HEK293 (cell line): Measurements from ENCODE around the gene ITGB2.
A peak's percentile ranks its signal among the peaks of the same experiment; 100 is the strongest.

ENCODE experiments used
- AEBP2 ChIP-seq: fragments of 450-650 bp; formaldehyde crosslinking; IDR thresholded peaks from 2 replicates; pipeline ENCODE4 v1.5.1; 2016; ENCODE audit warnings: missing biosample characterization, missing genetic modification characterization, borderline replicate concordance
- BCL11A ChIP-seq: fragments of 450-650 bp; formaldehyde crosslinking; IDR thresholded peaks from 2 replicates; pipeline ENCODE4 v1.5.1; 2016; ENCODE audit warnings: low read depth, missing biosample characterization, missing genetic modification characterization
- EGR2 ChIP-seq: fragments of 450-650 bp; formaldehyde crosslinking; IDR thresholded peaks from 2 replicates; pipeline ENCODE4 v1.5.1; 2016; ENCODE audit warnings: low read depth, missing biosample characterization, missing genetic modification characterization
- KLF10 ChIP-seq: fragments of 450-650 bp; IDR thresholded peaks from 2 replicates; pipeline ENCODE4 v1.5.1; 2018; ENCODE audit warnings: missing biosample characterization, mild to moderate bottlenecking, missing genetic modification characterization
- PRDM2 ChIP-seq: fragments of 450-650 bp; formaldehyde crosslinking; IDR thresholded peaks from 2 replicates; pipeline ENCODE4 v1.5.1; 2016; ENCODE audit warnings: missing biosample characterization, missing genetic modification characterization, borderline replicate concordance
- SALL2 ChIP-seq: fragments of 450-650 bp; formaldehyde crosslinking; IDR thresholded peaks from 2 replicates; pipeline ENCODE4 v1.5.0; 2017; ENCODE audit warnings: missing biosample characterization, mild to moderate bottlenecking, missing genetic modification characterization, borderline replicate concordance
- SCRT1 ChIP-seq: fragments of 450-650 bp; formaldehyde crosslinking; IDR thresholded peaks from 2 replicates; pipeline ENCODE4 v1.5.1; 2016; ENCODE audit warnings: missing biosample characterization, missing genetic modification characterization, borderline replicate concordance
- SCRT2 ChIP-seq: fragments of 450-650 bp; formaldehyde crosslinking; IDR thresholded peaks from 2 replicates; pipeline ENCODE4 v1.5.1; 2016; ENCODE audit warnings: missing biosample characterization, missing genetic modification characterization
- YY2 ChIP-seq: fragments of 450-650 bp; formaldehyde crosslinking; IDR thresholded peaks from 2 replicates; pipeline ENCODE4 v1.5.1; 2016; ENCODE audit warnings: missing biosample characterization, missing genetic modification characterization
- ZBTB10 ChIP-seq: fragments of 450-650 bp; formaldehyde crosslinking; IDR thresholded peaks from 2 replicates; pipeline ENCODE4 v1.5.1; 2016; ENCODE audit warnings: missing biosample characterization, missing genetic modification characterization
- ZBTB17 ChIP-seq: fragments of 450-650 bp; formaldehyde crosslinking; IDR thresholded peaks from 2 replicates; pipeline ENCODE4 v1.5.1; 2016; ENCODE audit warnings: missing biosample characterization, missing genetic modification characterization
- ZFP3 ChIP-seq: fragments of 450-650 bp; formaldehyde crosslinking; IDR thresholded peaks from 2 replicates; pipeline ENCODE4 v1.5.1; 2016; ENCODE audit warnings: low read depth, missing biosample characterization, missing genetic modification characterization
- ZNF24 ChIP-seq: fragments of 450-650 bp; formaldehyde crosslinking; IDR thresholded peaks from 2 replicates; pipeline ENCODE4 v1.5.1; 2016; ENCODE audit warnings: missing biosample characterization, missing genetic modification characterization
- ZNF426 ChIP-seq: fragments of 450-650 bp; formaldehyde crosslinking; IDR thresholded peaks from 2 replicates; pipeline ENCODE4 v1.5.1; 2017; ENCODE audit warnings: missing biosample characterization, missing genetic modification characterization, mild to moderate bottlenecking, inconsistent platforms, moderate library complexity
- ZNF530 ChIP-seq: fragments of 450-650 bp; formaldehyde crosslinking; IDR thresholded peaks from 2 replicates; pipeline ENCODE4 v1.5.1; 2016; ENCODE audit warnings: low read depth, missing biosample characterization, missing genetic modification characterization
- ZNF580 ChIP-seq: fragments of 450-650 bp; formaldehyde crosslinking; IDR thresholded peaks from 2 replicates; pipeline ENCODE4 v1.5.1; 2016; ENCODE audit warnings: missing biosample characterization, missing genetic modification characterization
- ZNF660 ChIP-seq: fragments of 450-650 bp; IDR thresholded peaks from 2 replicates; pipeline ENCODE4 v1.5.1; 2018; ENCODE audit warnings: missing biosample characterization, mild to moderate bottlenecking, missing genetic modification characterization
- ZNF830 ChIP-seq: fragments of 450-650 bp; IDR thresholded peaks from 2 replicates; pipeline ENCODE4 v1.5.0; 2018; ENCODE audit warnings: missing biosample characterization, missing genetic modification characterization, low read depth, mild to moderate bottlenecking, moderate library complexity
- ZSCAN23 ChIP-seq: fragments of 450-650 bp; formaldehyde crosslinking; IDR thresholded peaks from 2 replicates; pipeline ENCODE4 v1.5.1; 2016; ENCODE audit warnings: missing biosample characterization, missing genetic modification characterization
- TF ChIP-seq, protein P1 (sequence below): fragments of 450-650 bp; formaldehyde crosslinking; IDR thresholded peaks from 2 replicates; pipeline ENCODE4 v1.5.1; 2016; ENCODE audit warnings: missing biosample characterization, missing genetic modification characterization
- TF ChIP-seq, protein P2 (sequence below): fragments of 450-650 bp; formaldehyde crosslinking; IDR thresholded peaks from 2 replicates; pipeline ENCODE4 v1.5.1; 2016; ENCODE audit warnings: missing biosample characterization, missing genetic modification characterization
- TF ChIP-seq, protein P3 (sequence below): fragments of 450-650 bp; formaldehyde crosslinking; IDR thresholded peaks from 2 replicates; pipeline ENCODE4 v1.5.1; 2016; ENCODE audit warnings: missing biosample characterization, missing genetic modification characterization, borderline replicate concordance

ITGB2 gene

DNA sequence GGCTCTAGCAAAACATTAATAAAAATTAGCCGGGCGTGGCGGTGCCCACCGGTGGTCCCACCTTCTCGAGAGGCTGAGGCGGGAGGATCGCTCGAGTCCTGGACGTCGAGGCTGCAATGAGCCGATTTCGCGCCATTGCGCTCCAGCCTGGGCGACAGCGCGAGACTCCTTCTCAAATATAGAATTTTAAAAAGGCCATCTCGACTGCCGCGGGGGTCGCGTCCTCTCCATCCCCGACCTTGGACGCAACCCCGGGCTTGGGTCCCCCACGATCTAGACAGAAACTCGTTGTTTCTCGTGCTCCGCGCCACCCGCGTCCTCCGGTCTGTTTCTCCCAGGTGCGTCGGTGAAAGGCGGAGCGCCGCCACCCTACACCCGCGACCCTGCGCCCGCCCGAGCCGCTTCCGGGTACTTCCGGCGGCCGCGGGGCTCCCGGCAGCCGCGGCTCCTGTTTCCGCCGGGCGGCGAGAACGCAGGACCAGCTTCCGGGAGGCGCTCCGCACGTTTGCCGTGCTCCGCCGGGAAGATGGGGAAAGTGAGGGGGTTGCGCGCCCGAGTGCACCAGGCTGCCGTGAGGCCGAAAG, 18.9 kb upstream of the ITGB2 start, which contains the start of gene SLX9 (continued):
- TF ChIP-seq, protein P1, sequence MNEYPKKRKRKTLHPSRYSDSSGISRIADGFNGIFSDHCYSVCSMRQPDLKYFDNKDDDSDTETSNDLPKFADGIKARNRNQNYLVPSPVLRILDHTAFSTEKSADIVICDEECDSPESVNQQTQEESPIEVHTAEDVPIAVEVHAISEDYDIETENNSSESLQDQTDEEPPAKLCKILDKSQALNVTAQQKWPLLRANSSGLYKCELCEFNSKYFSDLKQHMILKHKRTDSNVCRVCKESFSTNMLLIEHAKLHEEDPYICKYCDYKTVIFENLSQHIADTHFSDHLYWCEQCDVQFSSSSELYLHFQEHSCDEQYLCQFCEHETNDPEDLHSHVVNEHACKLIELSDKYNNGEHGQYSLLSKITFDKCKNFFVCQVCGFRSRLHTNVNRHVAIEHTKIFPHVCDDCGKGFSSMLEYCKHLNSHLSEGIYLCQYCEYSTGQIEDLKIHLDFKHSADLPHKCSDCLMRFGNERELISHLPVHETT: peak; percentile 88
- TF ChIP-seq ZBTB17 (tag by site-specific recombination): peak; percentile 85
- TF ChIP-seq ZNF580 (tag by site-specific recombination): no peak
- TF ChIP-seq ZNF24 (tag by site-specific recombination): peak; percentile 92
- no peak for TF ChIP-seq SALL2 (tag by site-specific recombination)
- no peak for TF ChIP-seq PRDM2
- TF ChIP-seq, protein P2, sequence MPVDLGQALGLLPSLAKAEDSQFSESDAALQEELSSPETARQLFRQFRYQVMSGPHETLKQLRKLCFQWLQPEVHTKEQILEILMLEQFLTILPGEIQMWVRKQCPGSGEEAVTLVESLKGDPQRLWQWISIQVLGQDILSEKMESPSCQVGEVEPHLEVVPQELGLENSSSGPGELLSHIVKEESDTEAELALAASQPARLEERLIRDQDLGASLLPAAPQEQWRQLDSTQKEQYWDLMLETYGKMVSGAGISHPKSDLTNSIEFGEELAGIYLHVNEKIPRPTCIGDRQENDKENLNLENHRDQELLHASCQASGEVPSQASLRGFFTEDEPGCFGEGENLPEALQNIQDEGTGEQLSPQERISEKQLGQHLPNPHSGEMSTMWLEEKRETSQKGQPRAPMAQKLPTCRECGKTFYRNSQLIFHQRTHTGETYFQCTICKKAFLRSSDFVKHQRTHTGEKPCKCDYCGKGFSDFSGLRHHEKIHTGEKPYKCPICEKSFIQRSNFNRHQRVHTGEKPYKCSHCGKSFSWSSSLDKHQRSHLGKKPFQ (tag by site-specific recombination): peak; percentile 66; the same call in 1 of the 2 replicates
- no peak for TF ChIP-seq ZNF426 (tag by site-specific recombination)
- no peak for TF ChIP-seq ZNF530 (tag by site-specific recombination)
- peak; percentile 87 for TF ChIP-seq YY2
- peak; percentile 89 for TF ChIP-seq KLF10 (tag by site-specific recombination)
- peak; percentile 99 for TF ChIP-seq ZNF660 (tag by site-specific recombination)
- no peak; the same call in 1 of the 2 replicates for TF ChIP-seq ZBTB10 (tag by site-specific recombination)
- no peak for TF ChIP-seq BCL11A (tag by site-specific recombination)
- peak; percentile 31; the same call in 1 of the 2 replicates for TF ChIP-seq SCRT2 (tag by site-specific recombination)
- TF ChIP-seq ZFP3: no peak
- TF ChIP-seq, protein P3, sequence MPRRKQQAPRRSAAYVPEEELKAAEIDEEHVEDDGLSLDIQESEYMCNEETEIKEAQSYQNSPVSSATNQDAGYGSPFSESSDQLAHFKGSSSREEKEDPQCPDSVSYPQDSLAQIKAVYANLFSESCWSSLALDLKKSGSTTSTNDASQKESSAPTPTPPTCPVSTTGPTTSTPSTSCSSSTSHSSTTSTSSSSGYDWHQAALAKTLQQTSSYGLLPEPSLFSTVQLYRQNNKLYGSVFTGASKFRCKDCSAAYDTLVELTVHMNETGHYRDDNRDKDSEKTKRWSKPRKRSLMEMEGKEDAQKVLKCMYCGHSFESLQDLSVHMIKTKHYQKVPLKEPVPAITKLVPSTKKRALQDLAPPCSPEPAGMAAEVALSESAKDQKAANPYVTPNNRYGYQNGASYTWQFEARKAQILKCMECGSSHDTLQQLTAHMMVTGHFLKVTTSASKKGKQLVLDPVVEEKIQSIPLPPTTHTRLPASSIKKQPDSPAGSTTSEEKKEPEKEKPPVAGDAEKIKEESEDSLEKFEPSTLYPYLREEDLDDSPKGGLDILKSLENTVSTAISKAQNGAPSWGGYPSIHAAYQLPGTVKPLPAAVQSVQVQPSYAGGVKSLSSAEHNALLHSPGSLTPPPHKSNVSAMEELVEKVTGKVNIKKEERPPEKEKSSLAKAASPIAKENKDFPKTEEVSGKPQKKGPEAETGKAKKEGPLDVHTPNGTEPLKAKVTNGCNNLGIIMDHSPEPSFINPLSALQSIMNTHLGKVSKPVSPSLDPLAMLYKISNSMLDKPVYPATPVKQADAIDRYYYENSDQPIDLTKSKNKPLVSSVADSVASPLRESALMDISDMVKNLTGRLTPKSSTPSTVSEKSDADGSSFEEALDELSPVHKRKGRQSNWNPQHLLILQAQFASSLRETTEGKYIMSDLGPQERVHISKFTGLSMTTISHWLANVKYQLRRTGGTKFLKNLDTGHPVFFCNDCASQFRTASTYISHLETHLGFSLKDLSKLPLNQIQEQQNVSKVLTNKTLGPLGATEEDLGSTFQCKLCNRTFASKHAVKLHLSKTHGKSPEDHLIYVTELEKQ (tag by site-specific recombination): peak; percentile 67; the same call in 1 of the 2 replicates
- no peak for TF ChIP-seq AEBP2 (tag by site-specific recombination)
- TF ChIP-seq ZNF830: no peak
- peak; percentile 60 for TF ChIP-seq EGR2
- no peak for TF ChIP-seq SCRT1 (tag by site-specific recombination)
- peak; percentile 71 for TF ChIP-seq ZSCAN23 (tag by site-specific recombination)
